Mucosa of stomach (tissue), 1 donor: Measurements from ENCODE around the gene NPAS3.

ENCODE experiments used
- H3K27me3 ChIP-seq: one replicate; pipeline ENCODE4 v1.7.0; 2013; ENCODE audit warnings: mild to moderate bottlenecking, low read length; ENCODE audit not compliant: control insufficient read depth, insufficient read depth
- H3K36me3 ChIP-seq: one replicate; pipeline ENCODE4 v1.7.0; 2013; ENCODE audit warnings: low read length; ENCODE audit not compliant: control insufficient read depth, insufficient read depth
- H3K4me1 ChIP-seq: one replicate; pipeline ENCODE4 v1.7.0; 2013; ENCODE audit warnings: mild to moderate bottlenecking, low read length; ENCODE audit not compliant: control insufficient read depth, insufficient read depth
- H3K4me3 ChIP-seq: one replicate; pipeline ENCODE4 v1.7.0; 2013; ENCODE audit warnings: low read length
- H3K9ac ChIP-seq: one replicate; pipeline ENCODE4 v1.7.0; 2013; ENCODE audit warnings: mild to moderate bottlenecking, low read length, moderate library complexity
- H3K9me3 ChIP-seq: one replicate; pipeline ENCODE4 v1.7.0; 2013; ENCODE audit warnings: mild to moderate bottlenecking, low read length, moderate library complexity; ENCODE audit not compliant: control insufficient read depth
- donor health status: Pancreatic carcinoma.

NPAS3 gene

DNA sequence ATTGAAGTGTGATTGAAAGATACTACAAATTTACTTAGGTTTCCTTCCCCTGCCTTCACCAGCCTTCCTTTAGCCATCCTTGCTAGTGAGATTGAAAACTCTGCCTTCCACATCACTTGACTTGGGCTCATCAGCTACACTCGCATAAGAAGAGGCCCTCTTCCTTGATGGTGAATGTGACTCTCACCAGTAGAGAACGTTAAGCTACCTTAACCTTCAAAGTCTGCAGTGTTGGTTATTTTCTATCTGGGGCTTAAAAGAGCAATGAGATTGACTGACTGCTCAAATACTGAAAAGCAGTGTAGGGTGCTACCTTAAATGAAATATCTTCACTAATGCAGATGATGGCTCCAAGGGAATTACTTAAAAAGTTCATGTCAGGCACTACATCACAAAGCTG is 740.3 kb downstream of the NPAS3 start:
- Histone ChIP-seq H3K36me3 (no peaks in the 10 kb centered on the region), H3K27me3 (no peaks in the 10 kb centered on the region), H3K9ac (no peak overlapping the region), H3K4me3 (no peak overlapping the region), H3K4me1 (no peaks in the 10 kb centered on the region), H3K9me3 (no peaks in the 10 kb centered on the region)

- Histone ChIP-seq H3K4me3 (no peak overlapping the region), H3K9me3 (no peaks in the 10 kb centered on the region), H3K27me3 (no peaks in the 10 kb centered on the region), H3K9ac (no peak overlapping the region), H3K4me1 (no peaks in the 10 kb centered on the region), H3K36me3 (no peaks in the 10 kb centered on the region)
These were observed 741.0 kb downstream of the NPAS3 start for GRCh38 chr14:33679461-33680225.

GRCh38 chr14:33680873-33681272 is 742.2 kb downstream of the NPAS3 start:
- no peak overlapping the region for H3K9ac ChIP-seq
- H3K36me3 ChIP-seq, result no peaks in the 10 kb centered on the region
- H3K4me1 ChIP-seq, result no peaks in the 10 kb centered on the region
- no peaks in the 10 kb centered on the region for H3K9me3 ChIP-seq
- no peaks in the 10 kb centered on the region for H3K27me3 ChIP-seq
- no peak overlapping the region for H3K4me3 ChIP-seq

DNA sequence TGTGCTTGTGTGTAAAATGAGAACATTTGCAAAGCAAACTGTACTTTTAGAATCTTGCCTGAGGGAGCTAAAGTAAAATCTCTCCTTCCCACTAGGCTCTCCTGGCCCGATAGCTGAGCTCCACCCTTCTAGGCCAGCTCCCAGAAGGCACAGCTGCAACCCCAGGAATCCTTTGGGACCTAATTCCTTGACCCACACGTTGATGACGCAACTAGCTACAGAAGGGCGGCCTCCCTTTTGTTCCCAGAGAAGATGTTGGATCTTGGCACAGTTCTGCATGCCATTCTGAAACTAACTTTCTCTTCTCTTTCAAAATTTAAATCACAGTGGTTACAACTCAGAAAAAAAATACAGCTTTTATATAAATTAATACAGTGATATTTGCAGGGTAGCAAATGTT is 744.1 kb downstream of the NPAS3 start:
- H3K4me1 ChIP-seq, result no peaks in the 10 kb centered on the region
- no peaks in the 10 kb centered on the region for H3K9me3 ChIP-seq
- no peaks in the 10 kb centered on the region for H3K36me3 ChIP-seq

GRCh38 chr14:33685026-33685425 is 746.3 kb downstream of the NPAS3 start:
- Histone ChIP-seq H3K9me3 (no peaks in the 10 kb centered on the region), H3K36me3 (no peaks in the 10 kb centered on the region), H3K4me3 (no peak overlapping the region), H3K4me1 (no peaks in the 10 kb centered on the region), H3K27me3 (no peaks in the 10 kb centered on the region), H3K9ac (no peak overlapping the region)

More for the DNA sequence above, 744.1 kb downstream of the NPAS3 start:
- Histone ChIP-seq H3K27me3 (no peaks in the 10 kb centered on the region), H3K9ac (no peak overlapping the region), H3K4me3 (no peak overlapping the region)

GRCh38 chr14:33685698-33686097 is 747.0 kb downstream of the NPAS3 start:
- Histone ChIP-seq H3K36me3 (no peaks in the 10 kb centered on the region), H3K9ac (no peak overlapping the region), H3K9me3 (no peaks in the 10 kb centered on the region), H3K4me3 (no peak overlapping the region), H3K4me1 (no peaks in the 10 kb centered on the region), H3K27me3 (no peaks in the 10 kb centered on the region)

DNA sequence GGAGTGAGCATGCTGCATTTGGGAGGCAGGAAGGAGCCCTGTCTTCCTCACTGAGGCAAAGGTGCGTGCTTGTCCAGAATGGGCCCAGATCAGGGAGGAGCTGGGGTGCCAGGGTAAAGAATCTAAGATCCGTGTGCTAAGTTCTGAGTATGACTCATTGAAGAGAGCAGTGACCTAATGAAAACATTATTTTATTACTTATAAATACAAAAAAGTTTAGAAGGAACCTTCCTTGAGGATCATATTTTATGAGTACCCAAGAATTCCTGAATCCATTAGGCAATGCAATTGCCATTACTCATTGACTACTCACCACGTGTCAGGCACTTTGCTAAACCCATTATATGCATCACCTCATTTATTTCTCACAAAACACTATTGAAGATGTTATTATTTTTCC is 747.5 kb downstream of the NPAS3 start:
- Histone ChIP-seq H3K9ac (no peak overlapping the region), H3K36me3 (no peaks in the 10 kb centered on the region), H3K4me3 (no peak overlapping the region), H3K4me1 (no peaks in the 10 kb centered on the region), H3K9me3 (no peaks in the 10 kb centered on the region), H3K27me3 (no peaks in the 10 kb centered on the region)

DNA sequence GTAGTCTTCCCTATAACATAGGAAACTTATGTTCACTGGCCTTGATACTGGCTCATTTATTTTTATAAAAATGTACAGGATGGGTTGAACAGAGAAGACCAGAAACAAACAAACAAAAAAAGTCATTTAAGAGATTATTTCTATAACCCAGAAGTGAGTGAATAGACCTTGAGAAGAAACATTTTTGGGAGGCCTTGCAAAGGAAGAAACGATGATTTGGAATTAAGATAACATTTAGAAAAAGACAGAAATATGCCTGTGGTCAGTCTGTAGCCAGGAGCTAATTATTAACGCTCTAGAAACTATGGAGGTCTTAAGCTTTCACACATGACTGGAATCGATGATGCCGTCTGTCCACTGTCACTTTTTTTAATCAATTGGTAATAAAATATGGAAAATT is 748.2 kb downstream of the NPAS3 start:
- Histone ChIP-seq H3K4me1 (no peaks in the 10 kb centered on the region), H3K4me3 (no peak overlapping the region), H3K36me3 (no peaks in the 10 kb centered on the region), H3K27me3 (no peaks in the 10 kb centered on the region), H3K9ac (no peak overlapping the region), H3K9me3 (no peaks in the 10 kb centered on the region)

DNA sequence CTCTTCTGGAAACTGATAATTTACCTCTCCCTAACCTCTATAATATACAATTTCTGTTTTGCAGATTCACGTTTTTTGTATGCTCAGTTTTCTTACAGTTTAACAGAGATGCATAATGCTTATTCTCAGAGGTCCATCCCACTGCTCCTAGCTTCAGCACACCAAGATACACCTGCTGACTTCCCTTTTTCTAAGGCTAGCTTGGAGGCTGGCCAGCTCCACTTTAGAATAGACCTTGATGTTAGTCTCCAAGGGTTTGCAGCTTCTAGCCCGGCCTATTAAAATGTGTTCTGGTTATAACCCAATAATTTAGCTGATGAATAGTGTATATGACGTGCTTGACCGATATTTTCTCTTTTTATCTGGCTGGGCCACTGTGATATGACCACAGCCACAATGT is 751.0 kb downstream of the NPAS3 start:
- Histone ChIP-seq H3K27me3 (no peaks in the 10 kb centered on the region), H3K4me1 (no peaks in the 10 kb centered on the region), H3K36me3 (no peaks in the 10 kb centered on the region), H3K4me3 (no peak overlapping the region), H3K9ac (no peak overlapping the region), H3K9me3 (no peaks in the 10 kb centered on the region)

DNA sequence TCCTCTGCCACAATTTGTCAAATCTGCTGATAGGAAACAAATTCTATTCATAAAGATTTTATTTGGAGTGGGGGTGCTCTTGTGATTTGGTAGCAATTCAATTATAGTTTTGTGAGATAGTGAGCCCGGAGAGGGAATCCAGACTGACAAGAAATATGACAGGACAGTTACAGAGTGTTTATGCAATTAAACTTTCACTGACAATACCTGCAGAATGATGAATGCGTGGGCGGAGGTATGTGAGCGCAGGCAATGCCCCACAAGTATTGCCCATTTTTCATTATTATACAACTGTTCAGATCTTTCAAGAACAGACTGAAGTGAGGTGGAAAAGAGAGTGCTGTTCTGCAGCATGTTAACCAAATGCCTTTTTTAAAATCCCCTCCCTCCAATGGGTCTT is 753.2 kb downstream of the NPAS3 start:
- Histone ChIP-seq H3K27me3 (no peaks in the 10 kb centered on the region), H3K9me3 (no peaks in the 10 kb centered on the region), H3K4me3 (no peak overlapping the region), H3K9ac (no peak overlapping the region), H3K4me1 (no peaks in the 10 kb centered on the region), H3K36me3 (no peaks in the 10 kb centered on the region)

DNA sequence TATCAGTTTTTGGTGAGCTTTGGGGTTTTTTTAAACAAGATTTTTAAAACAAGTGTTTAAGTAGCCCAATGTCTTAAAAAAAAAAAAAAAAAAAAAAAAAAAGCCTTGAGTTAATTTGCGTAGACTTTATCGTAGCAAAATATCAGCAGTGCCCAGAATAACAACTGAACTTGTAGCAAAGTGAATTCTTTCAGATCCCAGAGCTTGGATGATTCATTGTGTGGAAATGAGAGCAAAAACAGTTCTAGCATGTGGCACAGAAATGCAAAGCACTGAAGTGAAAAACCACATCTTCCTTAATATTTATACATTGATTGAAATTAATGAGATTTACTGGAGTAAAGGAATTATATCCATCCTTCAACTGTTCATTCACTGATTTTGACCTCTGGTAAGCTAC is 754.1 kb downstream of the NPAS3 start:
- H3K9me3 ChIP-seq, result no peaks in the 10 kb centered on the region
- no peaks in the 10 kb centered on the region for H3K36me3 ChIP-seq
- H3K4me3 ChIP-seq, result no peak overlapping the region
- no peaks in the 10 kb centered on the region for H3K27me3 ChIP-seq
- no peak overlapping the region for H3K9ac ChIP-seq
- no peaks in the 10 kb centered on the region for H3K4me1 ChIP-seq

DNA sequence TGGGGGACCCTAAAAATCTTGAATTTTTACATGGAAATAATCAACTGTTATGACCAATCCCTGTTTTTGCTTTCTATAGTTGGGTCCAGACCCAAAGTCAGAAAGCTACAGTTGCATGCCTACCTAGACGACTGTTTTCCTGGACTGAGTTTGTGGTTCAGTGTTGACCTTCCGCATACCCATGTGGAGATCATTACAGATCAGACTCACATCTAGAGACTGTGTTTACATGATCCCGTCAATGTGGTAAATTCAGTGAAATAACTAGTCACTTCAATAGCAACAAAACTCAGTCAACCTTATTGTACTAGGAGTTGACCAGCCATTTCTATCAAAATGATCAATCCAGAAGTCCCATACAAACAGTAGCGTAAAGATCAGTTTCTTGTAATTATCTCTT is 754.6 kb downstream of the NPAS3 start:
- H3K9me3 ChIP-seq, result no peaks in the 10 kb centered on the region
- H3K9ac ChIP-seq, result no peak overlapping the region

GRCh38 chr14:33696165-33696564 is 757.5 kb downstream of the NPAS3 start:
- H3K9ac ChIP-seq, result no peak overlapping the region

More for the DNA sequence above, 754.6 kb downstream of the NPAS3 start:
- Histone ChIP-seq H3K4me1 (no peaks in the 10 kb centered on the region), H3K4me3 (no peak overlapping the region), H3K36me3 (no peaks in the 10 kb centered on the region), H3K27me3 (no peaks in the 10 kb centered on the region)

More at GRCh38 chr14:33696165-33696564, 757.5 kb downstream of the NPAS3 start:
- Histone ChIP-seq H3K9me3 (no peaks in the 10 kb centered on the region), H3K27me3 (no peaks in the 10 kb centered on the region), H3K4me1 (no peaks in the 10 kb centered on the region), H3K36me3 (no peaks in the 10 kb centered on the region), H3K4me3 (no peak overlapping the region)
